HG03460 (cell line): Measurements from ENCODE around the gene TRHDE.
"Not testable (repeated sequence)": the region's sequence is repeated elsewhere in the genome, so short reads cannot be mapped to it uniquely, and the experiment has no call there.

Experiments used
- ATAC-seq: cut with Tn5 transposase; IDR thresholded peaks from one replicate; pipeline ENCODE4 v1.9.1; 2021; ENCODE audit not compliant: unreplicated experiment

TRHDE gene

GRCh38 chr12:72499244-72499643 is 227.1 kb downstream of the TRHDE start:
- no peak for ATAC-seq

GRCh38 chr12:72502546-72502945 is 230.4 kb downstream of the TRHDE start:
- no peak for ATAC-seq

- ATAC-seq, result no peak
Measured at GRCh38 chr12:72505227-72505626, 233.1 kb downstream of the TRHDE start.

GRCh38 chr12:72509891-72510290 is 237.7 kb downstream of the TRHDE start:
- ATAC-seq, result no peak

GRCh38 chr12:72510772-72511171 is 238.6 kb downstream of the TRHDE start:
- ATAC-seq, result no peak

GRCh38 chr12:72511498-72511897 is 239.3 kb downstream of the TRHDE start:
- no peak for ATAC-seq

- no peak for ATAC-seq
Measured at GRCh38 chr12:72511906-72512305, 239.7 kb downstream of the TRHDE start.

- ATAC-seq, result not testable (repeated sequence)
Measured at GRCh38 chr12:72520044-72520678, 248.0 kb downstream of the TRHDE start.

- ATAC-seq, result no peak
Measured at GRCh38 chr12:72521326-72521725, 249.2 kb downstream of the TRHDE start.

GRCh38 chr12:72522411-72522810 is 250.2 kb downstream of the TRHDE start:
- no peak for ATAC-seq

GRCh38 chr12:72523754-72524153 is 251.6 kb downstream of the TRHDE start:
- ATAC-seq, result no peak

- ATAC-seq, result no peak
Measured at GRCh38 chr12:72535212-72535990, 263.2 kb downstream of the TRHDE start.

- ATAC-seq, result no peak
Measured at GRCh38 chr12:72540811-72541210, 268.6 kb downstream of the TRHDE start.

- ATAC-seq, result no peak
Measured at GRCh38 chr12:72543777-72544467, 271.8 kb downstream of the TRHDE start.

GRCh38 chr12:72546106-72546505 is 273.9 kb downstream of the TRHDE start:
- no peak for ATAC-seq

- ATAC-seq, result no peak
Measured at GRCh38 chr12:72547573-72547972, 275.4 kb downstream of the TRHDE start.

- no peak for ATAC-seq
Measured at GRCh38 chr12:72549184-72549583, 277.0 kb downstream of the TRHDE start.

GRCh38 chr12:72560003-72560769 is 288.0 kb downstream of the TRHDE start:
- ATAC-seq, result no peak

- ATAC-seq, result no peak
Measured at GRCh38 chr12:72570601-72571000, 298.4 kb downstream of the TRHDE start.

- no peak for ATAC-seq
Measured at GRCh38 chr12:72574138-72574537, 302.0 kb downstream of the TRHDE start.

- no peak for ATAC-seq
Measured at GRCh38 chr12:72578327-72578726, 306.2 kb downstream of the TRHDE start.
